GM18907 (cell line): Measurements from ENCODE around the gene HUNK.
"Not testable (repeated sequence)": the region's sequence is repeated elsewhere in the genome, so short reads cannot be mapped to it uniquely, and the experiment has no call there.

ENCODE experiments used
- ATAC-seq: cut with Tn5 transposase; IDR thresholded peaks from one replicate; pipeline ENCODE4 v1.9.1; 2021; ENCODE audit warnings: mild to moderate bottlenecking, moderate library complexity; ENCODE audit not compliant: unreplicated experiment

Gene HUNK

DNA sequence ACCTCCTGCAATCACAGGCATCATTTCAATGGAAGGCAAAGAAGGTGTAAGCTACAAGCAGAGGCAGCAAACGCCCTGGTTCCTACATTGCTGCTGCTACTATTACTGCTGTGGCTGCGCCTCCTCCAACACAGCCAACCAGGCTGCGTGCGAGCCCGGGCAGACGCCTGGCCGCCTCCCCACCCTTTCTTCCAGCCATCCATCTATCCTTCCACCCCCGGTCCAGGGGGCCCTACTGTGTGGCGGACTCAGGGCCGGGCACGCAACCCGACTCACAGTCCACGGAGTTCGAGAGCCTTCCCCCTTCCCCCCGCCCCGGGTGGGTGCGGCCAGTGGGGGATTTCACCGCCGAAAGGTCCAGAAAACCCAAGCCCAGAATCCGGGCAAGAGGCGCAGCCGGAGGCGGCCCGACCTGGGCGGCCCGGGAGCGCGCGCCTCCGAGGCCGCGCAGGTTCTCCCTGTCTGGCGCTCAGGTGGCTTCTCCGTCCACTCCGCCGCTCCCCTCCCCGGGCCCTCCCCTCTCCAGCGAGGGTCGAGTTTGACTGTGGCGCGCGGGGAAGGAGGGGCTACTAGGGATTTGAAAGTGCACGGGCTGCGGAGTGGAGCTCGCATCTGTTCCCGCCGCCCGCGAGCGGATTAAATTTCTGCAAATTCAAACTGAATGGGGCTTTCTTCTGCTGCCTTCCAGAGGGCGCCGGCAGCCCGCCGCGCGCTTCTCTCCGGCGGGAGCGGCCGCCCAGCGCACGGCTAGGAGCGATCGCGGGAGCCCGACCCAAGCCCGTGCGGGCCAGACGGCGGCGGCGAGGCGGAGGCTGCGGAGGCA is at the start of gene HUNK:
HUNK (plus strand) TSS at position 569 of the 823 bp plus-strand sequence. CDS start 655 bp downstream, outside the sequence.
- ATAC-seq, result no peak

DNA sequence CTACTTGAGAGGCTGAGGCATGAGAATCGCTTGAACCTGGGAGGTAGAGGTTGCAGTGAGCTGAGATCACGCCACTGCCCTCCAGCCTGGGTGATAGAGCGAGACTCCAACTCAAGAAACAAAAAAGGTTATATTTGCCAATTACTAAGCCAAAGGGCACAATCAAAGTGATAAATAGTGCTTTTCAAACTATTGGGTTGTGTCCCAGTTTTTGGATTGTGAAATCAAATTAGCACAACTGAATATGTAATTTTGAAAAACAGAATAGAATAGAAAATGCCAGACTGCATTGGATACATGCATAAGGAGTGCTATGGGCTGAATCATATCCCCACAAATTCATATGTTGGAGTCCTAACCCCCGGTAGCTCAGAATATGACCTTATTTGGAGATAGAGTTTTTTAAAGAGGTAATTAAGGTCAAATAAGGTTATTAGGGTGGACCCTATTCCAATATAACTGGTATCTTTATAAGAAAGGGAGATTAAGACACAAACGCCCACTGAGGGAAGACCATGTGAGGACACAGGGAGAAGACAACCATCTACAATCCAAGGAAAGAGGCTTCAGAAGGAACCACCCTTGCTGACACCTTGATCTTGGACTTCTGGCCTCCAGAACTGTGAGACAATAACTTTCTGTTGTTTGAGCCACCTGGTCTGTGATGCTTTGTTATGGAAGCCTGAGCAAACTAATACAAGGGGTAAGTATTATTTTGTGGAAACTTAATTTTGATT is 42.9 kb upstream of the HUNK start:
- ATAC-seq, result no peak

GRCh38 chr21:31830701-31831100 is 42.1 kb upstream of the HUNK start:
- no peak for ATAC-seq

DNA sequence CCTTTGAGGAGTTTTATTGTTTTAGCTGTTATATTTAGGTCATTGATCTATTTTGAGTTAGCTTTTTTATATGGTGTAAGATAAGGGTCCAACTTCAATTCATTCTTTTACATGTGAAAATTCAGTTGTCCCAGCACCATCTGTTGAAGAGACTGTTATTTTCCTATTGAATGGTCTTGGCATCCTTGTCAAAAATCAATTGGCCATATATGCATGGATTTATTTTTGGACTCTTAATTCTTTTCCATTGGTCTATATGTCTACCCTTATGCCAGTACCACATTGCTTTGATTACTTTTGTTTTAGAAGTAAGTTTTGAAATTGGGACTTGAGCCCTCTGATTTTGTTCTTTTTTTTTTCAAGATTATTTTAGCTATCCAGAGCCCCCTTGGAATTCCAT is 35.8 kb upstream of the HUNK start:
- no peak for ATAC-seq

DNA sequence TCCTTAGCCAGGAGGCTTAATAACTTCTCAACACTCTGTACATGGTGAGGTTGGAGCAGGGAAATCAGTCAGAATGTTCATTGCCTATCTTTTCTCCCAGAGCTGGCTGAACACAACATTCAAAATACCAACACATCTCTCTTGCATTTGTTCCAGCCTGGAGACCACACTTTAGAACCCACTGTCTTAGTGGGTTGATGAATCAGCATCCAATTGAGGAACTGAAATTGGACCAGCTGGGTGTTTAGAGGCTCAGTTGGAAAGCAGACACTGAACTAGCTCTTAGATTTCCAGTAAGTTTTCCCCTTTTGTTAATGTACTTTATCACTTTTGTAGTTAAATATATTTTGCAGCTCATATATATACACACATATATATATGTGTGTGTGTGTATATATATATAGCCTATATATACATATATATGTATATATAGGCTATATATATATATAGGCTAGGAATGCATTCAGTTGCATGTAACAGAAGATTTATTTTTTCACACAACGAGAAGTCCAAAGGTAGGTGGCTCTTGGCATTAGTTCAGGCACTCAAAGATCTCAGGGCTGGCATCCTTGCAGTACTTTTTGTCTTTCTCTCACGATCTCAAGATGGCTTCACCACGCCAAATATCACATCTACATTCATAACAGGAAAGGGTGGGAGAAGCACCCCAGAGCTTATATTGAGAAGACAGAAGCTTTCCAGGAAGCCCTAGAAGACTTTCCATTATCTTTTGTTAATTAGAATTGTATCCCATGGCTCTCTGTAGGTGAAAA is 35.0 kb upstream of the HUNK start:
- ATAC-seq, result no peak

DNA sequence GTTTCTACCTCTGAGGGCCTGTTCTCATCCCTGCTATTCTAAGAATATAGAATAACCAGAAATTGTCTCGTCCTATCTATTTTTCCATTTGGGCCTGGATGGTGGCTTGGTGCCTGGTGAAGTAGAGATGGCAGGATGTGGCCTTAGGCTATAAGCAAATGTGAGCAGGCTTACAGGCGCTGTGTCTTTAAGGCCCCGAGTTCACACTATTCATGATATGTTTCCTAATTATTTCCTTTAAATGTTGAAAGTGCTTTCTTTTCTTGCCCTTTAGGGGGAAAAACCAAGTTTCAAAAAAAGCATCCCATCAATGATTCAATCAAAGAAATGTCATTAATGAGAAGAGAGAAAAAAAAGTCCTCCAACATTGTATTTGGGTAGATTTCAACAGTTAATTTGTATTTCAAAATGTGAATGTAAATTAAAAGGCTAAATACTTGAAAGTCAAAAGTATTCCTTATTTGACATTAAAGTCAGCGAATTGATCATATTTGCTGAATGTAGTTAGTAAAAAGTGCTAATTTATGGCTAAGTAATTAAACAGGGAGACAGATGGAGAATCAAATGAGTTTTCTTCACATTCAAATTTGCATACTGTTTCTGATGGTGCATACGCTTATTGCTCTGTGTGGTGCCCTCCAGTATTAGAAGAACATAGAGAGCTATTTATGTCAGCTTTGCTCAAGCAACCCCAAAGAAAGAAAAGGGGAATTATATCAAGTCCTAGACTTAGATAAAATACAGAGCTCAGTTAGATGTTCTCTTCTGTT is 34.0 kb upstream of the HUNK start:
- ATAC-seq, result no peak

DNA sequence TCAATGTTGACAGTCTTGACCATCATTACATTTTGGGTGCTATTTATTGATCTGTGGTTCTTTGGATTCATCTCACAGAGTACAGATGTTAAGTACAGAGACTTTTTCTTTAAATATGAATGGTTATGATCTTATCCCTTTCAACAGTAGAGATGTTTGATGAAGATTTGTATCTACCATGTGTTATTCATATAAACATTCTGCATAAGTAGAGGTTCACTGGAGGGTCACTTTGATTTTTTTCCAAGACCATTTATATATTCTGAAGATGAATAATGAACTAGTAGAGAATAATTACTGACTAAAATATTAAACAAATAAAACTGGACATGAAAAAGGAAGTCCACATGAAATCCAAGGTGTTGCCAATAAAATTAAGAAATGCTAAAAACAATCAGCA is 28.6 kb upstream of the HUNK start:
- no peak for ATAC-seq

GRCh38 chr21:31845151-31845729 is 27.6 kb upstream of the HUNK start:
- ATAC-seq, result no peak

DNA sequence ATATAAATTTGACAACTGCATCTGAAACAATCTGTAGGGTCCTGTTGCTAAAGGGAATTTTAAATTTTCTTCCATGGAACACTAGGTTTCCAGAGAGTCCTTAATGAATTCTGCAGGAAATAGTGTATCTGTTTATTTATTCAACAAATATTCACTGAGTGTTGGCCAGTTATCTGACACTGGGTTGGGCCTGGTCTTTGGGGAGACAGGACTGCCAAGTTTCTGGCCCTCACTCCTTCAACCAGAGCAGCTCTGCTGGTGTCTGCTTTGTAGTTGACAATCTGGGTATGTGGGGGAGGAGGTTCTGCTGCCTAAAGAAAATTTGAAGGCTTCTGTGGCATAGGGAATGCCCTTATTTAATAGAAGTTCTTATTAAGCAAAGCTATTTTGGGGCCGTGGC is 26.1 kb upstream of the HUNK start:
- no peak for ATAC-seq

- ATAC-seq, result no peak
These were observed 25.1 kb upstream of the HUNK start for GRCh38 chr21:31847761-31848160.

- ATAC-seq, result no peak
These were observed 24.4 kb upstream of the HUNK start for GRCh38 chr21:31848326-31848985.

DNA sequence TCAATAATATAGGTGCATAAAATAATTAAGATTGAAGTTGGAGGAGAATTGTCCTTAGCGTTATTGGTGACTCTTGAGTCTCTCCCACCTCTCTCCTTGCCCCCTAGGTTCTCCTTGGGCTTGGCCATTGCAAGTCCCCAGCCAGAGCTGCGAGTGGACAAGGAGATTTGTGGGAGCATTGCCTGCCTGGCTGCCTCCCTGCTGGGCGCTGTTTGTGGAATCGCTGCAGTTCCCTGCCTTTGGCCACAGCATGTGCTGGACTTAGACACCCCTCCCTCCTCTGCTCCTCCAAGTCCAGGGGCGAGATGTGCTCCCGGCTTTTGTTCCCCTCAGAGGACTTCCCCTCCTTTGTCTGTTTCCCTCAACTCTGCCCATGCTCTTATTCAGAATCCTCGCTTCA is 21.9 kb upstream of the HUNK start:
- no peak for ATAC-seq

GRCh38 chr21:31855180-31855579 is 17.6 kb upstream of the HUNK start:
- ATAC-seq, result no peak

DNA sequence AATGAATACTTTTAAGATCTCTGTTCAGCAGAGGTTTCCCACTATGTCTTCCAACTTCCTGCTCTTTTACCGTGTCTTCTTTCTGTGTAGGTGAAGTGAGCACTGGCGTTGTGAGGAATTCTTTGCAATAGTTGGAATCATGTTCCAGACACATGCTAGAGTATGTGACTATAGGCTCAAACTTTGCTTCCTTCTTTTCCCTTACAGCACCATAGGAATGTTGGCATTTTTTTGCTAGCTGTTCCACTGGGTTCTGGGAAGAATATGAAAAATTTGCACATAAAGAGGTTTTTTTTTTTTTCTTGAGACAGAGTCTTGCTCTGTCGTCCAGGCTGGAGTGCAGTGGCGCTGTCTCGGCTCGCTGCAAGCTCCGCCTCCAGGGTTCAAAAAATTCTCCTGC is 15.7 kb upstream of the HUNK start:
- no peak for ATAC-seq

GRCh38 chr21:31857631-31858030 is 15.2 kb upstream of the HUNK start:
- ATAC-seq, result not testable (repeated sequence)

DNA sequence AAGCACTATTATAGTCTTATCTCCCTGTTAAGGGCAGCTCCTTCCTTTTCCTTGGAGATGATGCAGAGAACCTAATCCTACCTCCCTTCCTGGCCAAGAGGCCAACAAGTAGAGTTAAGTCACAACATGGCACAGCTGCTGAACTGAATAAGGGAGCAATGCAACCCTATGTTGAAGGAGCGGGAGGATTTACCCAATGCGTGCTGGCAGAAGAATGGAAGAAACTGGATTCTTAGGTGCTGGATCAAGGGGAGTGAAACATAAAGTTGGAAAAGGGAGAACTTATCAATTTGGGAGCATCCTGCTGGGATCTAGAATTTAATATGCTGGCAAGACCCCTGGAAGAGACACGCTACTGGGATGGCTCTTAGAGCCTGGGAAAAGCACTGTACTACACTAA is 12.0 kb upstream of the HUNK start:
- no peak for ATAC-seq

DNA sequence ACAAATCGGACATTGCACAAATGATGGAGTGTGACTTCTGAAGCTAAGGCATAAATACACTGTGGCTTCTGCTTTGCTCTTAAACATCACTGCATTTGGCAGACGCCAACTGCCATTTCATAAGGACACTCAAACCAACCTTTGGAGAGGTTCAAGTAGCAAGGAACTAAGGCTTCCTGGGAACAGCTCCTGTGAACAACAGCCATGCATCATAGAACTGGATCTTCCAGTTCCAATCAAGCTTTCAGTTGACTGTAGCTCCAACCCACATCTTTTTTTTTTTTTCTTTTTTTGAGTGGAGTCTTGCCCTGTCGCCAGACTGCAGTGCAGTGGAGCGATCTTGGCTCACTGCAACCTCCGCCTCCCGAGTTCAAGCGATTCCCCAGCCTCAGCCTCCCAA is 10.7 kb upstream of the HUNK start:
- ATAC-seq, result no peak

GRCh38 chr21:31865429-31865970 is 7.3 kb upstream of the HUNK start:
- no peak for ATAC-seq

DNA sequence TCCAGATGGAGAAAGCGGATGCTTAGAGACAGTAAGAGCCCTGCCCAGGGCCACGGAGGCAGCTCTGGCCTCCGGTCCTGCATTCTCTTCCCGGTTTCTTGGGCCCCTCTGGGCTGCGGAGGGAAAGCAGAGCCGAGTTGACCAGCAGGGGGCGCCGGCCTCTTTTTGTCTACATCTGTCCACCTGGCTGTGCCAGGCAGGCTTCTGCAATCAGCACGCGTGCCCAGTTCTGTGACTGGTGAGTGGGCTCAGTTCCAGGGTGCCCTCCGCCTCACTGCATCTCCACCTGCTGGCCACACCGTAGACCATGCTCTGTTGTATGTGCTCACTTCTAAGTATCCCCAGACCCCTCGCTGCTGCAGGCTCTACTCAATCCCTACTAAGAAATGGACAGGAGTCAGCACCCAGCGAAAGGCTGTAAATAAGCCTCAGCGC is 6.7 kb upstream of the HUNK start:
- peak; percentile 61 for ATAC-seq

DNA sequence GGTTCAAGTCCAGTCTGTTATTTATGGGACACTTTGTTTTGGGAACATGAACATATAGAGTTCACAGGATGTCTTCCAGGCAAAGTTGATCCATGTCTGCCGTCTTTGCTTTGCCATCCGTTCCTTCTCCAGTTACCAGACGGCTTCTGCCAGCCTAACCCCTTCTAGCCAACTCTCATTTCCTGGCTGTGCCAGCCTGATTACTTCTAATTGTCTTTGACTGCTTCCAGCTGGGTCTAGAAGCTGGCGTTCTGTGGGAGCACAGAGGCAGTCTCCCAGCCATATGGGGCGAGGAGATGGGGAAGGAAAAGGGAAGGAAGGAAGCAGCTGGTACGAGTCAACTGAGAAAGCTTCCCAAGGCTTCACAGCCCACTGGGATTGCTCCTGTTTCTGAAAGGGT is 3.1 kb upstream of the HUNK start:
- ATAC-seq, result no peak
